Nephron progenitor cell (in vitro differentiated cells): Measurements from ENCODE around the gene GALNT2.

ENCODE experiments used
- DNase-seq: peaks from one replicate; pipeline ENCODE4 v3.0.0; 2021
- H3K27ac Mint-ChIP-seq: 2 replicates; pipeline ENCODE4 v1.8.0; 2021; ENCODE audit warnings: mild to moderate bottlenecking, moderate library complexity, mixed read lengths
- H3K27me3 Mint-ChIP-seq: 2 replicates; pipeline ENCODE4 v1.8.0; 2021; ENCODE audit warnings: mild to moderate bottlenecking, low read depth, mixed read lengths; ENCODE audit not compliant: poor library complexity
- H3K36me3 Mint-ChIP-seq: 2 replicates; pipeline ENCODE4 v1.8.0; 2021; ENCODE audit warnings: low read depth, mixed read lengths
- H3K4me1 Mint-ChIP-seq: 2 replicates; pipeline ENCODE4 v1.8.0; 2021; ENCODE audit warnings: mixed read lengths
- H3K4me3 Mint-ChIP-seq: 2 replicates; pipeline ENCODE4 v1.8.0; 2021; ENCODE audit warnings: mild to moderate bottlenecking, moderate library complexity, mixed read lengths
- H3K9me3 Mint-ChIP-seq: 2 replicates; pipeline ENCODE4 v1.8.0; 2021; ENCODE audit warnings: mild to moderate bottlenecking, moderate library complexity, mixed read lengths
- TF ChIP-seq, protein P1 (sequence below): fragments of 200-600 bp; sonication (generic); IDR thresholded peaks from 2 replicates; pipeline ENCODE4 v1.5.0; 2021; ENCODE audit warnings: antibody characterized with exemption

The GALNT2 gene

DNA sequence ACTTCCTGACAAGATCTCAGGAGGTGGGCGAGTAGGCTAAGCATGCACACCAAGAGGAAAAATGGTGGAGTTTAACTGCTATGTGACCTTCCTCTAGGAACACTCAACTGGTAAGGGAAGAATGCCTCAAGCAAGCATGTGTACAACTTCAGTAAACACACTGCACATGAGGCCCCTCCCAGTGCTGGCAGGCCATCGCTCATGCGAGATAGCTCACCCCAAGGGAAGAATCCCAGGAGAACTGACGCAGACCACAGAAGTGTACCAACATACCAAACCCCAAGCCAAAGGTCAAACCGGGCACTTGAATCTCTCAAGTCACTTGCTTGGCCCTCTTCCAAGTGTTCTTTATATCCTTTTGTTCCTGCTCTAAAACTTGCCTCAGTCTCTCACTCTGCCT, 40.5 kb upstream of the GALNT2 start:
- Mint-ChIP-seq H3K36me3 (no peaks in the 10 kb centered on the region), H3K27ac (no peak overlapping the region), H3K9me3 (peaks cover 12% of the 10 kb centered on the region), H3K4me1 (peaks cover 10% of the 10 kb centered on the region), H3K27me3 (peaks cover 10% of the 10 kb centered on the region), H3K4me3 (no peak overlapping the region)
- DNase-seq = no peak
- TF ChIP-seq, protein P1, sequence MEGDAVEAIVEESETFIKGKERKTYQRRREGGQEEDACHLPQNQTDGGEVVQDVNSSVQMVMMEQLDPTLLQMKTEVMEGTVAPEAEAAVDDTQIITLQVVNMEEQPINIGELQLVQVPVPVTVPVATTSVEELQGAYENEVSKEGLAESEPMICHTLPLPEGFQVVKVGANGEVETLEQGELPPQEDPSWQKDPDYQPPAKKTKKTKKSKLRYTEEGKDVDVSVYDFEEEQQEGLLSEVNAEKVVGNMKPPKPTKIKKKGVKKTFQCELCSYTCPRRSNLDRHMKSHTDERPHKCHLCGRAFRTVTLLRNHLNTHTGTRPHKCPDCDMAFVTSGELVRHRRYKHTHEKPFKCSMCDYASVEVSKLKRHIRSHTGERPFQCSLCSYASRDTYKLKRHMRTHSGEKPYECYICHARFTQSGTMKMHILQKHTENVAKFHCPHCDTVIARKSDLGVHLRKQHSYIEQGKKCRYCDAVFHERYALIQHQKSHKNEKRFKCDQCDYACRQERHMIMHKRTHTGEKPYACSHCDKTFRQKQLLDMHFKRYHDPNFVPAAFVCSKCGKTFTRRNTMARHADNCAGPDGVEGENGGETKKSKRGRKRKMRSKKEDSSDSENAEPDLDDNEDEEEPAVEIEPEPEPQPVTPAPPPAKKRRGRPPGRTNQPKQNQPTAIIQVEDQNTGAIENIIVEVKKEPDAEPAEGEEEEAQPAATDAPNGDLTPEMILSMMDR = no peak

DNA sequence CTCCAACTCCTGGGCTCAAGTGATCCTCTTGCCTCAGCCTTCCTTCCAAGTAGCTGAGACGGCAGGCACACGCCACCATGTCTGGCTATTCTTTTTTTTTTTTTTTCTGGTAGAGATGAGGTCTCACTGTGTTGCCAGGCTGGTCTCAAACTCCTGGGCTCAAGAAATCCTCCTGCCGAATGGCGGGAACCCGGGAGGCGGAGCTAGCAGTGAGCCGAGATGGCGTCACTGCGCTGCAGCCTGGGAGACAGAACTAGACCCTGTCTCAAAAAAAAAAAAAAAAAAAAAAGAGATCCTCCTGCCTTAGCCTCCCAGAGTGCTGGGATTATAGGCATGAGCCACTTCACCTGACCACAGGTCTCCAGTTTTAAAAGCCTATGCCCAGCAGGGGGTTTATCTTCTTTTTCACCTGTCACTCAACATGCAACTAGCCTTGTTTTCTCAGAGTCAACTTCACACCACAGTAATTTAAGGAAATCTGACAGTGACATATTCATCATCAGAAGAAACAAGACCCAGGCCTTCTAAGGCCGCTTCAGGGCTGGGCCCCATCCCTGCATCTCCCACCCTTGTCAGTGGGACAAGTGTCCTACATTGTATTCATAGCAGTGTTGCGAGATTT, 38.3 kb upstream of the GALNT2 start:
- DNase-seq = no peak
- TF ChIP-seq, protein P1 = no peak
- Mint-ChIP-seq H3K27ac (no peak overlapping the region), H3K4me3 (no peak overlapping the region), H3K36me3 (no peaks in the 10 kb centered on the region), H3K9me3 (peaks cover 12% of the 10 kb centered on the region), H3K4me1 (peaks cover 10% of the 10 kb centered on the region), H3K27me3 (peaks cover 10% of the 10 kb centered on the region)

GRCh38 chr1:230029244-230029941, 37.6 kb upstream of the GALNT2 start:
- DNase-seq = no peak
- H3K4me1 Mint-ChIP-seq = peaks cover 10% of the 10 kb centered on the region
- peaks cover 8% of the 10 kb centered on the region for H3K9me3 Mint-ChIP-seq
- peak overlapping the region; percentile 8 for H3K27ac Mint-ChIP-seq
- no peaks in the 10 kb centered on the region for H3K36me3 Mint-ChIP-seq
- H3K4me3 Mint-ChIP-seq = no peak overlapping the region
- H3K27me3 Mint-ChIP-seq = peaks cover 10% of the 10 kb centered on the region
- TF ChIP-seq, protein P1 = no peak

- Mint-ChIP-seq H3K27me3 (peaks cover 8% of the 10 kb centered on the region), H3K4me1 (peaks cover 10% of the 10 kb centered on the region), H3K9me3 (peaks cover 6% of the 10 kb centered on the region), H3K4me3 (no peak overlapping the region), H3K27ac (peak overlapping the region; percentile 8), H3K36me3 (no peaks in the 10 kb centered on the region)
- TF ChIP-seq, protein P1 = no peak
- DNase-seq = no peak
Measured at GRCh38 chr1:230030122-230030821, 36.8 kb upstream of the GALNT2 start.

GRCh38 chr1:230031131-230031530, 35.9 kb upstream of the GALNT2 start:
- H3K36me3 Mint-ChIP-seq = no peaks in the 10 kb centered on the region
- peaks cover 6% of the 10 kb centered on the region for H3K9me3 Mint-ChIP-seq
- no peak for DNase-seq
- TF ChIP-seq, protein P1 = no peak
- no peak overlapping the region for H3K27ac Mint-ChIP-seq
- H3K4me3 Mint-ChIP-seq = no peak overlapping the region
- H3K27me3 Mint-ChIP-seq = peaks cover 8% of the 10 kb centered on the region
- H3K4me1 Mint-ChIP-seq = peaks cover 10% of the 10 kb centered on the region
